HEK293T (cell line): ENCODE measurements around the gene ATF7.
"Not testable (repeated sequence)": the region's sequence is repeated elsewhere in the genome, so short reads cannot be mapped to it uniquely, and the experiment has no call there.

Experiments used
- CTCF ChIA-PET: fragments of 350-600 bp; formaldehyde crosslinking; extraction: SDS; loops from one replicate; lab custom pipeline; 2021; ENCODE audit warnings: antibody characterized with exemption, inconsistent platforms; lab: Yijun Ruan, JAX
- POLR2A ChIA-PET: fragments of 350-600 bp; formaldehyde crosslinking; extraction: SDS; loops from one replicate; lab custom pipeline; 2020; ENCODE audit warnings: antibody characterized with exemption, inconsistent platforms; lab: Yijun Ruan, JAX
- DNase-seq: peaks from one replicate; pipeline ENCODE4 v3.0.0; 2012; ENCODE audit warnings: mixed read lengths; ENCODE audit errors: extremely low spot score
- ARNT ChIP-seq: fragments of 450-650 bp; IDR thresholded peaks from 2 replicates; pipeline ENCODE4 v1.6.1; 2017; ENCODE audit warnings: mild to moderate bottlenecking
- BHLHE40 ChIP-seq: fragments of 450-650 bp; IDR thresholded peaks from 2 replicates; pipeline ENCODE4 v1.6.1; 2016; ENCODE audit warnings: mild to moderate bottlenecking, moderate library complexity, borderline replicate concordance
- CTBP1 ChIP-seq: fragments of 450-650 bp; IDR thresholded peaks from 2 replicates; pipeline ENCODE4 v1.6.1; 2016; ENCODE audit warnings: borderline replicate concordance
- ELF4 ChIP-seq: fragments of 450-650 bp; IDR thresholded peaks from 2 replicates; pipeline ENCODE4 v1.6.1; 2017; ENCODE audit warnings: antibody characterized with exemption
- FOXA1 ChIP-seq: fragments of 450-650 bp; IDR thresholded peaks from 2 replicates; pipeline ENCODE4 v1.6.1; 2016; ENCODE audit warnings: mild to moderate bottlenecking
- FOXK2 ChIP-seq: fragments of 450-650 bp; IDR thresholded peaks from 2 replicates; pipeline ENCODE4 v1.6.1; 2016; ENCODE audit warnings: mild to moderate bottlenecking
- FOXM1 ChIP-seq: fragments of 450-650 bp; IDR thresholded peaks from 2 replicates; pipeline ENCODE4 v1.6.1; 2017; ENCODE audit warnings: mild to moderate bottlenecking, borderline replicate concordance
- HDGF ChIP-seq: fragments of 450-650 bp; IDR thresholded peaks from 2 replicates; pipeline ENCODE4 v1.6.1; 2017; ENCODE audit warnings: antibody characterized with exemption, borderline replicate concordance
- L3MBTL2 ChIP-seq: fragments of 450-650 bp; conservative IDR thresholded peaks from 2 replicates; pipeline ENCODE4 v1.6.1; 2016; ENCODE audit warnings: mild to moderate bottlenecking
- LEF1 ChIP-seq: fragments of 450-650 bp; IDR thresholded peaks from 2 replicates; pipeline ENCODE4 v1.6.1; 2017; ENCODE audit warnings: mild to moderate bottlenecking, borderline replicate concordance
- NFRKB ChIP-seq: fragments of 450-650 bp; IDR thresholded peaks from 2 replicates; pipeline ENCODE4 v1.6.1; 2016; ENCODE audit warnings: mild to moderate bottlenecking, moderate library complexity
- PKNOX1 ChIP-seq: fragments of 450-650 bp; IDR thresholded peaks from 2 replicates; pipeline ENCODE4 v1.6.1; 2016
- SP1 ChIP-seq: fragments of 450-650 bp; IDR thresholded peaks from 2 replicates; pipeline ENCODE4 v1.6.1; 2017
- SUZ12 ChIP-seq: fragments of 450-650 bp; IDR thresholded peaks from 2 replicates; pipeline ENCODE4 v1.6.1; 2016; ENCODE audit warnings: mild to moderate bottlenecking
- TARDBP ChIP-seq: fragments of 450-650 bp; IDR thresholded peaks from 2 replicates; pipeline ENCODE4 v1.6.1; 2016
- ZNF384 ChIP-seq: fragments of 450-650 bp; IDR thresholded peaks from 2 replicates; pipeline ENCODE4 v1.6.1; 2016

ATF7 gene

GRCh38 chr12:53567961-53568808 lies 58.0 kb downstream of the ATF7 start:
- DNase-seq, result no peak
- TF ChIP-seq FOXA1 (no peak), L3MBTL2 (no peak), ZNF384 (no peak), CTBP1 (no peak), ELF4 (no peak), FOXM1 (no peak), NFRKB (no peak), TARDBP (no peak)
- ChIA-PET POLR2A (interaction anchor here (0.7 to 1.9 kb wide), 3 partner anchors 108 to 110 kb away, joined by 3 to 6 read pairs (median 4); partner anchors contain the start of gene ATP5MC2), CTCF (no interaction called here)

- CTCF ChIA-PET, DNase-seq, POLR2A ChIA-PET: not testable (repeated sequence)
Measured at GRCh38 chr12:53565376-53565775, 60.8 kb downstream of the ATF7 start.

- CTCF ChIA-PET, result interaction anchor here (0.5 to 0.6 kb wide), 2 partner anchors 17 to 18 kb away, joined by 3 read pairs; no protein-coding TSS in a partner anchor
- POLR2A ChIA-PET, result no interaction called here
- TF ChIP-seq NFRKB (no peak), L3MBTL2 (no peak), HDGF (no peak), PKNOX1 (no peak)
- no peak for DNase-seq
Measured at GRCh38 chr12:53564941-53565340, 61.2 kb downstream of the ATF7 start.

- CTCF ChIA-PET, result interaction anchor here (0.5 kb wide), 1 partner anchor 17 kb away, joined by 3 read pairs; no protein-coding TSS in a partner anchor
- POLR2A ChIA-PET, result no interaction called here
- no peak for DNase-seq
- no peak for TF ChIP-seq ARNT
- TF ChIP-seq FOXK2, result no peak
- TF ChIP-seq CTBP1, result no peak
- no peak for TF ChIP-seq HDGF
- no peak for TF ChIP-seq TARDBP
- TF ChIP-seq SP1, result no peak
- no peak for TF ChIP-seq FOXM1
- TF ChIP-seq FOXA1, result no peak
- TF ChIP-seq PKNOX1, result no peak
- TF ChIP-seq ZNF384, result no peak
- TF ChIP-seq SUZ12, result no peak
- no peak for TF ChIP-seq LEF1
- no peak for TF ChIP-seq L3MBTL2
- no peak for TF ChIP-seq NFRKB
- TF ChIP-seq ELF4, result no peak
Measured at GRCh38 chr12:53564278-53564677, 61.9 kb downstream of the ATF7 start.

- TF ChIP-seq ELF4 (no peak), FOXA1 (no peak), BHLHE40 (no peak), ARNT (no peak), CTBP1 (no peak), TARDBP (no peak), SP1 (no peak), FOXM1 (no peak), NFRKB (no peak), LEF1 (no peak), PKNOX1 (no peak), SUZ12 (no peak), ZNF384 (no peak), L3MBTL2 (no peak), HDGF (no peak), FOXK2 (no peak)
- POLR2A ChIA-PET, result no interaction called here
- no peak for DNase-seq
- CTCF ChIA-PET, result no interaction called here
Measured at GRCh38 chr12:53563452-53564028, 62.6 kb downstream of the ATF7 start.

- POLR2A ChIA-PET, result interaction anchor here (0.9 kb wide), 1 partner anchor 18 kb away, joined by 3 read pairs; no protein-coding TSS in a partner anchor
- DNase-seq, result no peak
- no peak for TF ChIP-seq SP1
- TF ChIP-seq FOXM1, result no peak
- TF ChIP-seq TARDBP, result no peak
- no peak for TF ChIP-seq FOXK2
- TF ChIP-seq L3MBTL2, result no peak
- no peak for TF ChIP-seq FOXA1
- TF ChIP-seq PKNOX1, result no peak
- TF ChIP-seq NFRKB, result no peak
- no peak for TF ChIP-seq ZNF384
- TF ChIP-seq CTBP1, result no peak
- no peak for TF ChIP-seq ARNT
- no peak for TF ChIP-seq BHLHE40
- CTCF ChIA-PET, result no interaction called here
Measured at GRCh38 chr12:53561590-53561953, 64.6 kb downstream of the ATF7 start.
